MM.1S (cell line): ENCODE results near the gene CEP85.

Experiments
- DNase-seq: peaks from one replicate; pipeline ENCODE4 v3.0.0-alpha.2; 2015
- H2AFZ ChIP-seq: fragments of 300-600 bp; sonication (generic); 2 replicates; pipeline ENCODE4 v1.6.0; 2016; ENCODE audit warnings: antibody characterized with exemption, low read length
- H3F3A ChIP-seq: fragments of 300-600 bp; sonication (generic); 2 replicates; pipeline ENCODE4 v1.6.1; 2016; ENCODE audit warnings: mild to moderate bottlenecking, antibody characterized with exemption, low read length, moderate library complexity, mixed read lengths; ENCODE audit not compliant: insufficient read depth
- H3K27ac ChIP-seq: fragments of 300-600 bp; sonication (generic); 2 replicates; pipeline ENCODE4 v1.5.1; 2016; ENCODE audit warnings: mild to moderate bottlenecking, low read length
- H3K27me3 ChIP-seq: fragments of 300-600 bp; sonication (generic); replicated peaks from 2 replicates; pipeline ENCODE4 v1.6.0; 2016; ENCODE audit warnings: low read length; ENCODE audit not compliant: insufficient read depth
- H3K36me3 ChIP-seq: fragments of 300-600 bp; sonication (generic); replicated peaks from 2 replicates; pipeline ENCODE4 v1.6.1; 2016; ENCODE audit warnings: mild to moderate bottlenecking, low read length, mixed read lengths; ENCODE audit not compliant: insufficient read depth
- H3K4me1 ChIP-seq: fragments of 300-600 bp; sonication (generic); 2 replicates; pipeline ENCODE4 v1.6.1; 2016; ENCODE audit warnings: low read length, mixed read lengths
- H3K4me2 ChIP-seq: fragments of 300-600 bp; sonication (generic); 2 replicates; pipeline ENCODE4 v1.6.0; 2016; ENCODE audit warnings: low read depth, low read length
- H3K4me3 ChIP-seq: fragments of 300-600 bp; sonication (generic); 2 replicates; pipeline ENCODE4 v1.5.1; 2016; ENCODE audit warnings: low read length, mixed read lengths
- H3K79me2 ChIP-seq: fragments of 300-600 bp; sonication (generic); 2 replicates; pipeline ENCODE4 v1.6.1; 2016; ENCODE audit warnings: mixed run types, low read length, mixed read lengths
- H3K9ac ChIP-seq: fragments of 300-600 bp; sonication (generic); 2 replicates; pipeline ENCODE4 v1.6.1; 2016; ENCODE audit warnings: low read length, mixed read lengths
- H3K9me2 ChIP-seq: fragments of 300-600 bp; sonication (generic); replicated peaks from 2 replicates; pipeline ENCODE4 v1.6.1; 2016; ENCODE audit warnings: mild to moderate bottlenecking, low read length, mixed read lengths; ENCODE audit not compliant: insufficient read depth
- H3K9me3 ChIP-seq: fragments of 300-600 bp; sonication (generic); replicated peaks from 2 replicates; pipeline ENCODE4 v1.6.1; 2016; ENCODE audit warnings: mild to moderate bottlenecking, low read length, mixed read lengths; ENCODE audit not compliant: insufficient read depth
- H4K20me1 ChIP-seq: fragments of 300-600 bp; sonication (generic); 2 replicates; pipeline ENCODE4 v1.6.1; 2016; ENCODE audit warnings: mild to moderate bottlenecking, low read length, moderate library complexity, mixed read lengths; ENCODE audit not compliant: insufficient read depth
- CTCF ChIP-seq: fragments of 300-600 bp; sonication (generic); IDR thresholded peaks from 2 replicates; pipeline ENCODE4 v1.5.1; 2016; ENCODE audit warnings: antibody characterized with exemption, low read length, mixed read lengths
- EZH2 ChIP-seq: fragments of 300-600 bp; sonication (generic); optimal IDR thresholded peaks from 2 replicates; pipeline ENCODE3; 2017; ENCODE audit warnings: low read depth, mild to moderate bottlenecking, antibody characterized with exemption, low read length, mixed read lengths
- EZH2phosphoT487 ChIP-seq: fragments of 300-600 bp; sonication (generic); IDR thresholded peaks from 2 replicates; pipeline ENCODE4 v1.6.1; 2018; ENCODE audit warnings: antibody characterized with exemption, low read length

The CEP85 gene

GRCh38 chr1:26300578-26301275 is 66.7 kb downstream of the CEP85 start:
- H3K36me3 ChIP-seq, result no peaks in the 10 kb centered on the region
- H3K27ac ChIP-seq, result no peak overlapping the region
- peaks cover 5% of the 10 kb centered on the region for H3K79me2 ChIP-seq
- no peaks in the 10 kb centered on the region for H4K20me1 ChIP-seq
- no peak overlapping the region for H3K9ac ChIP-seq
- no peaks in the 10 kb centered on the region for H3K9me2 ChIP-seq
- H2AFZ ChIP-seq, result no peak overlapping the region
- peaks cover 6% of the 10 kb centered on the region for H3K4me1 ChIP-seq
- no peak overlapping the region for H3K4me3 ChIP-seq
- H3K9me3 ChIP-seq, result no peaks in the 10 kb centered on the region
- no peak overlapping the region for H3K4me2 ChIP-seq
- no peaks in the 10 kb centered on the region for H3F3A ChIP-seq
- TF ChIP-seq EZH2phosphoT487 (no peak), EZH2 (no peak), CTCF (no peak)
- no peak for DNase-seq
- no peaks in the 10 kb centered on the region for H3K27me3 ChIP-seq

GRCh38 chr1:26302733-26303405 is 68.9 kb downstream of the CEP85 start:
- Histone ChIP-seq H3K9me3 (no peaks in the 10 kb centered on the region), H3K4me3 (no peak overlapping the region), H4K20me1 (no peaks in the 10 kb centered on the region), H3K4me2 (no peak overlapping the region), H3K9ac (no peak overlapping the region), H3K79me2 (peaks cover 11% of the 10 kb centered on the region), H3K27me3 (no peaks in the 10 kb centered on the region), H3F3A (peaks cover 10% of the 10 kb centered on the region), H2AFZ (no peak overlapping the region), H3K36me3 (no peaks in the 10 kb centered on the region), H3K9me2 (no peaks in the 10 kb centered on the region), H3K4me1 (peaks cover 12% of the 10 kb centered on the region), H3K27ac (no peak overlapping the region)
- TF ChIP-seq CTCF, result no peak
- no peak for TF ChIP-seq EZH2
- TF ChIP-seq EZH2phosphoT487, result no peak
- no peak for DNase-seq

- Histone ChIP-seq H3K4me2 (peak overlapping the region; percentile 95), H3K27ac (peak overlapping the region; percentile 47; the same call in 1 of the 2 replicates)
- no peak for DNase-seq
Measured at GRCh38 chr1:26305667-26306289, 71.8 kb downstream of the CEP85 start.

More at GRCh38 chr1:26305667-26306289, 71.8 kb downstream of the CEP85 start:
- Histone ChIP-seq H3K9me3 (no peaks in the 10 kb centered on the region), H3K79me2 (peaks cover 11% of the 10 kb centered on the region), H3K36me3 (no peaks in the 10 kb centered on the region), H4K20me1 (no peaks in the 10 kb centered on the region), H3K4me3 (peak overlapping the region; percentile 90), H3K27me3 (no peaks in the 10 kb centered on the region), H3K4me1 (peaks cover 15% of the 10 kb centered on the region), H2AFZ (peak overlapping the region; percentile 87), H3F3A (peaks cover 10% of the 10 kb centered on the region), H3K9ac (peak overlapping the region; percentile 78), H3K9me2 (no peaks in the 10 kb centered on the region)
- TF ChIP-seq CTCF, result no peak
- TF ChIP-seq EZH2, result no peak
- no peak for TF ChIP-seq EZH2phosphoT487
